ENCODE results near the gene GSG1L.

Gene GSG1L

GRCh38 chr16:27819881-27820610 is 243.5 kb downstream of the GSG1L start:
- no peak for DNase-seq
- in situ Hi-C loops (cut with MboI; ENCODE audit: low pct_unique_long_range_greater_than_20kb, low sequenced_read_pairs) = no loop called here

- DNase-seq = no peak
- in situ Hi-C loops (cut with MboI; ENCODE audit: low pct_unique_long_range_greater_than_20kb, low sequenced_read_pairs) = no loop called here
Measured at GRCh38 chr16:27819356-27819755, 244.2 kb downstream of the GSG1L start.

- no peak for DNase-seq
- in situ Hi-C loops (cut with MboI; ENCODE audit: low pct_unique_long_range_greater_than_20kb, low sequenced_read_pairs) = no loop called here
Measured at GRCh38 chr16:27818246-27818645, 245.3 kb downstream of the GSG1L start.

- no peak for DNase-seq
- in situ Hi-C loops (cut with MboI; ENCODE audit: low pct_unique_long_range_greater_than_20kb, low sequenced_read_pairs) = no loop called here
Measured at GRCh38 chr16:27817038-27817437, 246.5 kb downstream of the GSG1L start.

GRCh38 chr16:27816561-27816960 is 247.0 kb downstream of the GSG1L start:
- in situ Hi-C loops (cut with MboI; ENCODE audit: low pct_unique_long_range_greater_than_20kb, low sequenced_read_pairs) = no loop called here
- DNase-seq = no peak

GRCh38 chr16:27813591-27813990 is 249.9 kb downstream of the GSG1L start:
- DNase-seq = no peak
- in situ Hi-C loops (cut with MboI; ENCODE audit: low pct_unique_long_range_greater_than_20kb, low sequenced_read_pairs) = no loop called here

- DNase-seq = no peak
Measured at GRCh38 chr16:27811881-27812280, 251.6 kb downstream of the GSG1L start.

GRCh38 chr16:27806986-27807385 is 256.5 kb downstream of the GSG1L start:
- in situ Hi-C loops (cut with MboI; ENCODE audit: low pct_unique_long_range_greater_than_20kb, low sequenced_read_pairs) = no loop called here
- DNase-seq = no peak

More at GRCh38 chr16:27811881-27812280, 251.6 kb downstream of the GSG1L start:
- in situ Hi-C loops (cut with MboI; ENCODE audit: low pct_unique_long_range_greater_than_20kb, low sequenced_read_pairs) = no loop called here

GRCh38 chr16:27806388-27806787 is 257.1 kb downstream of the GSG1L start:
- in situ Hi-C loops (cut with MboI; ENCODE audit: low pct_unique_long_range_greater_than_20kb, low sequenced_read_pairs) = no loop called here
- DNase-seq = no peak

GRCh38 chr16:27805828-27806351 is 257.6 kb downstream of the GSG1L start:
- DNase-seq = no peak
- in situ Hi-C loops (cut with MboI; ENCODE audit: low pct_unique_long_range_greater_than_20kb, low sequenced_read_pairs) = no loop called here

- in situ Hi-C loops (cut with MboI; ENCODE audit: low pct_unique_long_range_greater_than_20kb, low sequenced_read_pairs) = no loop called here
- DNase-seq = no peak
Measured at GRCh38 chr16:27803775-27804549, 259.6 kb downstream of the GSG1L start.

- in situ Hi-C loops (cut with MboI; ENCODE audit: low pct_unique_long_range_greater_than_20kb, low sequenced_read_pairs) = no loop called here
- no peak for DNase-seq
Measured at GRCh38 chr16:27802664-27803439, 260.7 kb downstream of the GSG1L start.

GRCh38 chr16:27801289-27801945 is 262.1 kb downstream of the GSG1L start:
- DNase-seq = no peak
- in situ Hi-C loops (cut with MboI; ENCODE audit: low pct_unique_long_range_greater_than_20kb, low sequenced_read_pairs) = no loop called here

GRCh38 chr16:27800817-27801216 is 262.7 kb downstream of the GSG1L start:
- DNase-seq = no peak
- in situ Hi-C loops (cut with MboI; ENCODE audit: low pct_unique_long_range_greater_than_20kb, low sequenced_read_pairs) = no loop called here

GRCh38 chr16:27799896-27800295 is 263.6 kb downstream of the GSG1L start:
- no peak for DNase-seq

GRCh38 chr16:27798241-27798640 is 265.3 kb downstream of the GSG1L start:
- in situ Hi-C loops (cut with MboI; ENCODE audit: low pct_unique_long_range_greater_than_20kb, low sequenced_read_pairs) = no loop called here
- no peak for DNase-seq

More at GRCh38 chr16:27799896-27800295, 263.6 kb downstream of the GSG1L start:
- in situ Hi-C loops (cut with MboI; ENCODE audit: low pct_unique_long_range_greater_than_20kb, low sequenced_read_pairs) = no loop called here

- in situ Hi-C loops (cut with MboI; ENCODE audit: low pct_unique_long_range_greater_than_20kb, low sequenced_read_pairs) = no loop called here
- peak; percentile 40 for DNase-seq
Measured at GRCh38 chr16:27795992-27796614, 267.4 kb downstream of the GSG1L start.

GRCh38 chr16:27793249-27793622 is 270.3 kb downstream of the GSG1L start:
- in situ Hi-C loops (cut with MboI; ENCODE audit: low pct_unique_long_range_greater_than_20kb, low sequenced_read_pairs) = no loop called here
- DNase-seq = no peak

Measured in KBM-7 (cell line).